ENCODE data around the gene PARVA.

PARVA gene

GRCh38 chr11:12376259-12377081 is 901 bp upstream of the PARVA start:
- no peak for DNase-seq

- DNase-seq, result no peak
Observed at GRCh38 chr11:12377824-12378593, 638 bp downstream of the PARVA start.

GRCh38 chr11:12380565-12381325 is 3.4 kb downstream of the PARVA start:
- no peak for DNase-seq

DNA sequence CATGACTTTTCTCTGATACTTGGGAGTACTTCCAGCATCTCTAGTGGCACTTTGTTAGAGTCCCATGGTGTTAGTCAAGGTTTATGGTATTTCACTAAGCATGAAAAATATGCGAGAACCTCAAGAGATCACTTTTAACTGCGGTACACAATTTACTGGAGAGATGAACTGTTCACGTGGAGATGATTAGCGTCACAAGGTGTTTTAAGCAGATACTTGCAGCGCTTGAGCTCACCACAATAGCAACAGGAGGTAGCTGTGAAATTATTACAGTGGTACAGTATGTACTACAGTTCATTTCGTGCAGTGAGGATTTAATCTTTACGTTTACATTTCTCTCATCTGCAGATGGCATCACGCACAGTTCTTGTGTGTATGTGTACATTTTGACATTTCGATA is 4.5 kb downstream of the PARVA start:
- no peak for DNase-seq

- no peak for DNase-seq
Observed at GRCh38 chr11:12382451-12382850, 5.1 kb downstream of the PARVA start.

- DNase-seq, result no peak
Observed at GRCh38 chr11:12386309-12386708, 8.9 kb downstream of the PARVA start.

DNA sequence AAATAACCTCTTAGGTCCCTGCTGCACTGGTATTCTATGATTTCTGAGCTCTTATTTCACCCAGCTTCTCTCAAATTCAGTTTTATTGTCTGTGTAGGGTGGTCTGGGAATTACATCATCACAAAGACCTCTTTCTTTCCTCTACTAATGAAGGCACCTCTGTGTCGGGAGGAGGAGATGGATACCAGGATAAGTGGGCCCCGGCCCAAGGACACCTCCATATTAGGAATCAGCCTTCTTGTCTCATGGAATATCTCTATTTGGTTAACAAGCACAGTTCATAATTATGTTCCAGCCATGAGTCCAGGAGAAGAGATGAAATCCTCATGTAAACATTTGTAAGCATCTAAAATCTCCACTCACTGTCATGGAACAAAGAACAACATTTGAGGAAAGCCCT is 9.4 kb downstream of the PARVA start:
- DNase-seq, result no peak

DNA sequence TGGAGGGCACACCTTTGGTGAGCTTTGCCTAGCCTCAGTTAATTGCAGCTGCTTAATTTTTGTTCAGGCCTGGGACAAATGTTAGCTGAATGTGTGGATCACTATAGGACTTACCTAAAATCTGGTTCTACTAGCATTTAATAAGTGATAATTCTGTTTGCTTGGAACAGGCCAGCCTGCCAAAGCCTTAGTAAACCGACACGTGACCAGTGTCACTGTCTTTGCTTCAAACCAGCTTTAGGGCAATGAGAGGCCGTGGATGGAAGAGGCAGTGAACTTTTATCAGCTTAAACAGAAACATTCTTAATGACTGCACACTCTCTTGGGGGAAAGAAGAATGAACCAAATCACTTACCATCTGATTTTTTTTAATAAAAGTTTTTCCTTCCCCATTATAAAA is 10.8 kb downstream of the PARVA start:
- no peak for DNase-seq

GRCh38 chr11:12388939-12389670 is 11.7 kb downstream of the PARVA start:
- DNase-seq, result no peak

- DNase-seq, result no peak
Observed at GRCh38 chr11:12389676-12390657, 12.6 kb downstream of the PARVA start.

DNA sequence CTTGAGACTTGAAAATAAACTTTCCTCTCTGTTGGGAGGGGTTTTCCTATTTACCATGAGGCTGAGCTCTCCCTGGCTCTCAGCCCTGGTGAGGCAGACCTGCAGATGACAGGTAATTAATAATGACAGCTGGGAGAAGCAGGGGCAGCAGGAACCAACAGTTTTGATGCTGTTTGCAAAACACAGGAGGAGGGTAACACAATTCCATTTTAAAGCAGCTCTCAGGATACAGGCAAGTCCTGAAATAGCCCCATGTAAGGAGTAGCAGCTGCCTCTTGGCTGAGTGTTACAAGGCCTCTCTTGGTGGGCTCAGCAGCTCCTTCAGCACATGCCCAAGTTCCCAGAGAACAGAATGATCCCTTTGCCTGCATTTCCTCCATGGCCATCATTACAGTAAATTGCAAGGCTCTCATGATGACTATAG is 13.3 kb downstream of the PARVA start:
- no peak for DNase-seq

DNA sequence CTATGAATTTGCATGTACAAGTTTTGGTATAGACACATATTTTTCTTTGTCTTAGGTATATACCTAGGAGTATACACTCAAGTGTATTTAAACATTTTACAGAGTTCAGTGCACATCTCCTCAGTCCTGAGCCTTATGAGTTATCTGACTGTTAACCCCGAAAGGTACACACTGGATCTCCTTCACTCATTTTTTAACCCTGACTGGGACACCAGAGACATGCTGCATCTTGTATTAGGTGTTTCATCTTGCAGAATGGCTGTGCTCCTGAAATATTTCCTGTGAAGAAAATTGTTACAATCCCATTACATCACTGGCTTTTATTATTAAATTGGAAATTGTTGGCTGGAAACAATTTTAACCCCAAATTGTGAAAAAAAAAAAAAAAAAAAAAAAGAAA is 15.3 kb downstream of the PARVA start:
- DNase-seq, result no peak

DNA sequence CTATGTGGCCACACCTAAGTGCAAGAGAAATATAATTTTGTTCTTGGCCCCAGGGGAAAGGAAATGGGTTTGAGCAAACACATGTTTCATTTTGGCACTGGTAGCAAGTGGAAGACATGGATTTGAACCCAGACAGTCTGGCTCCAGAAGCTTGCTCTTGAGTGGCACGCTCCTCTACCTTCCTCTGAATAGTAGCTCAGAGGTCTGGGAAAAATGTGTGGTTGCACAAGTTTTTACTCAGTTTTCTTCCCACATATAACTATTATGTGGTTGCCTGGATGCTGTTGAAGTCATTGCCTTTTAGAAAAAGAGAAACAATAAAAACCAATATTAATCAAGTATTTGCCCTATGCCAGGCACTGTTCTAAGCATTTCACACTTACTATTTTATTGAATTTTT is 16.3 kb downstream of the PARVA start:
- no peak for DNase-seq

- DNase-seq, result no peak
Observed at GRCh38 chr11:12394601-12395000, 17.2 kb downstream of the PARVA start.

DNA sequence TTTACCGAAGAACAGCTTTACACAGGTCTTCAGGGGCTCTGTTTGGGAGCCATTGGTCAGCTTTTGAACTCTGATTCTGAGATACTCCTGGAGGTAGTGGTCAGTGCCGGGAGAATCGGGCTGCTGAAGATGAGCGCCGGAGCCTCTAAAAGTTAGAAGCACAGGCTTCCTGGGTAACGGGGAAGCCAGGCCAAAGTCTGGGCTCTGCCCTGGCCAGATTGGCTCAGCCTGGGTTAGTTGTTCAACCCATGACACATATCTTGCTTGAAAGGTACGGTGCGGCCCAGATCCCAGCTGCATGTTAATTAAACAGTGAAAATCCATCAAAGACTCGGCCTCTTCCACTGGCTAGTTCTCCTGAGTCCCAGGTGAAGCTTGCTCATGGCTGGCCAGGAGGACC is 18.0 kb downstream of the PARVA start:
- no peak for DNase-seq

DNA sequence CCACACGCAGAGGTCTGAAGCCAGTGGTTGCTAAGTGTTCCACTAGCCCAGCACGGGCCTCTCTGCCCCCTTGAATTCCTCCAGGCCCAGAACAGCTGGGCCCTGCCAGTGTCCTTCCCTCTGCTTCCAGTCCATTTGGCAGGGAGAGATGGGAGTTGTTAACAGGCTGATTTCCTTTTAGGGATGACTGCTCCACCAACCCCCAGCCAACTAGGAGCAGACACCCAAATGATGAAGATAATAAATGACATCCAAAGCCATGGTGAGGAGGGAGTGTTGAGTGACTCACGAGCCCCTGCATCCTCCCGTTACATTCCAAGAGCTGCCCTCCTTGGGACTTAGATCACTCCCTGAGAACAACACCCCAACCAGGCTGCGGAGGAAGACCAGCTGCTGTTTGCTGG is 20.6 kb downstream of the PARVA start:
- no peak for DNase-seq

DNA sequence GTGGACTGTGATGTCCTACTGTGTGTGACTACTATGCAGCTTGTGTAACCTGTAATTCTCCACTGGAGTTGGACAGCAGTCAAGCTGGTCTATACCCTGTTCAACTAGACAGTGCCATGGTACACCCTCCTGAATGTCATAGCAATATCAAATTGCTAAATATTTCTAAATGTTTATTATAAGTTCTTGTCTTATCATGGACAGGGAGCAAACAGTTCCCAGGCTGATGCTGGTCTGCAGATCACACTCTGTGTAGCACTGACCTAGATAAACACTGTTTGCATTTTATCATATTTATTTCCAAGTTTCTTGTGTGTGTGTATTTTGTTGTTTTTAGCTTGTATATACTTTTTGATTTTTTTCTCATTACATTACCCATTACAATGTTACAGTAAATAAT is 22.0 kb downstream of the PARVA start:
- no peak for DNase-seq

DNA sequence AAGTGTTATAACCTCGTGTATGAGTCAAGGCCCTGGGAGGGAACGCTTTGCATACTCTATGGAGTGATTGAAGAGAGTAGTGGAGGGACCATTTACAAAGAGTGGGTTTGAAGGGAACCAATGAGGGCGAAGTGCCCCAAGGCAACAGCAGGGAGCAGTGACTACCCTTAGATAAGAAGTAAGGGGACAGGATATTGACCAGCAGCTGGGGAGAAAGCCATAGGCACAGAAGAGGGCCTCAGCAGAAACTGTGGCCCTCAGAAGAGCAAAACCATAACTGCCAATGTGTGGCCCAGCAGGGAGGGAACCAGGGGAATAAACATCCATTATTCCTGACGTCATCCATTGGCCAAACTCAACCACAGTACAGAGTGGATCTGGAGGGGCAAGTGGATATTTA is 24.7 kb downstream of the PARVA start:
- DNase-seq, result no peak

- no peak for DNase-seq
Observed at GRCh38 chr11:12402691-12403120, 25.3 kb downstream of the PARVA start.

DNA sequence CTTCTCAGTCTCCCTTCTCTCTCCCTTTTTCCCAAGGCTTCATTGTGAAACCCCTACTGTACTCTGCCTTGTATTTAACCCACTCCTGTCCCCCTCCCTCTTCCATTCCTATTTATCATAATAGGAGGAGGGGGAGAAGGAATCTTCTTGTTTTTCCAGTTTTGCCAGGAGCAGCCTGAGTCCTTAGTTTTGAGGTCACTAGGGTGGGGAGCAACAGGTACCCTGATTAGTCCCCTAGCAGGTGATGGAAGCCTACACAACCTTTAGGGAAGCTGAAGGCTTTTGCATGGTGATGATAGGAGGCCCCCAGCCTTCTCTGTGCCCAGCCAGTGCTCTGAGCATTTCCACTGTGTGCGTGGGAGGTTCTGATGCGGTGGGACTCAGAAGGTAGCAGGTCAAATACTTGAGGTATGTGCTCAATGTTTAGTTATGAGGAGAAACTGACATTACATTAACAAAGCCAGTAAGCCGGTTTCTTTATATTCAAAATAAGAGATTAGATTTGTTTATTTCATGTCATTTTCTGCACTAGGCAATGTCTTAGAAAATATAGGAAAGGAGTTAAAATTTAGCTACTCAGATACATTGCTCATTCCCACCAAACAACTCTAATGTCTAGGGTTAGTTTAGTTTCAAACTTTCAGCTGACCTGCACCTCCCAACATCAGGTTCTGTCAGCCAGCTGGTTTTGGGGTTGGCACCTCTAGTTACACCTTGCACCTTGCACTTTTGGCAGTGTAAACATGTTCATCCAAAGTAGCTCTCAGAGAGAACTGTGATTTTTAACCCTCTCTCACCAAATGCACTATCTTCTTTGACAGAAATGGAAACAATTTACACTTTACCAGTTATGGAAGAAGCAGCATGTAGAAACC is 26.0 kb downstream of the PARVA start:
- no peak for DNase-seq

DNA sequence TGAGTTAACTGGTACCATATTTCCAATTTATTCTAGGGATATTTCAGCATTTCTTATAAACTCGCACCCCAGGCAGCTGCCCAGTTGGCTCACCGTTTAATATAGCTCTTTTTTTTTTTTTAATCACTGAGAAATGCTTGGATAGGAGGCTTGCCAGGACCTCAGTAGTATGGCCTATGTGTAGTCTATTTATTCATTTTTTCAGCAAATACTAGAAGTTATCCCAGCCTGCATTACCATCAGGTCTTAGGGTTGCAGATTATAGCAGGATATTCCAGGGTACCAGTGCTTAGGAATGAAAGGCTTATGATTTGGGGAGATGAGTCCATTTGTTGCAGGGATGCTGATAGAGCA is 26.6 kb downstream of the PARVA start:
- no peak for DNase-seq

All from stimulated activated naive CD4-positive, alpha-beta T cell treated with Interleukin-2 at 50 U/mL for 16 hours (primary cell).